ENCODE measurements around the gene FFAR1. TPM values are rescaled to one million over a fixed set of nuclear protein-coding genes. Genes with fewer than 3 reads are reported as not detected.

Gene FFAR1
- total and polyA plus RNA-seq, 2 donors (not counting 1 experiment from before 2014, with no cell fraction given) = 3.0 to 17.9 TPM

DNA sequence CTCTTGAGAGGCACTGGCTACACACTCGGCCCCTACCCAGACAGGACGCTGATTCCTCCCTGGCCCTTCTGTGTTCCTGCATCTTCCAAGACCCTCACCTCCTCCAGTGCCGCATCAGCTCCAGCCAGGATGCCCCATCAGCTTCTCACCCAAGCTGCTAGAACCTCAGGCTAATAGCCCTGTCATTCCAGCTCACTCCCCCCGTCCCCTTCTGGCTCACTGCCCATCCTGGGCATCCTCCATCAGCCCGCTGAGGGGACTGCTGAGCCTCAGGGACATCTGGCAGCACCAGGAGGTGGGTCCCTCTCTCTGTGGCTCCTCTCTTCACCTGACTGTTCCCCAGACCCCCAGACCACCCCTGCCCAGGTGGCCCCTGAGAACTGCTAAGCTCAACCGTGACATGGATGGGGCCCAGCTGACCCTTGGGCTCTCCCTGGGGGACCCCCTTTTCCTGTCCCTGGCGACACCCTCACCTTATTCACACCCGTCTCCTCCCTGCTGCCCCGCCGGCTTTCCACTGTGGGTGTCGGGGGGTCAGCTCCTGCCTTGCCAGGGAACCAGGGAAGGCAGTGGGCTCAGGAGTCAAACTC lies 15.4 kb downstream of the FFAR1 start:
- intact Hi-C loops (cut with micrococcal nuclease) = no loop called here
- Histone ChIP-seq H3K4me2 (replicated peaks; ENCODE audit: low read depth, low read length, poor library complexity, severe bottlenecking) (no peak overlapping the region), H3K27ac (ENCODE audit: low read length in 2 of 2) (no peak overlapping the region), H3K79me2 (ENCODE audit: control insufficient read depth, insufficient read depth, low read length) (no peaks in the 10 kb centered on the region), H2AFZ (ENCODE audit: insufficient read depth, low read depth, low read length, poor library complexity, severe bottlenecking) (no peak overlapping the region), H3K4me1 (ENCODE audit: control insufficient read depth in 2 of 2, insufficient read depth in 2 of 2, low read length in 2 of 2) (no peaks in the 10 kb centered on the region), H3K27me3 (replicated peaks in 1 of 4; ENCODE audit: control extremely low read depth in 1 of 4, control insufficient read depth in 3 of 4, insufficient read depth in 4 of 4, low read length in 3 of 4) (peaks cover 0 to 10% (median 0%) of the 10 kb centered on the region in 4 experiments), H3K4me3 (ENCODE audit: control extremely low read depth in 1 of 5, extremely low read depth in 1 of 5, insufficient read depth in 1 of 5, low read depth in 2 of 5, low read length in 4 of 5) (no peak overlapping the region), H4K20me1 (ENCODE audit: control insufficient read depth, insufficient read depth, low read length, poor library complexity, severe bottlenecking) (no peaks in the 10 kb centered on the region), H3K9me3 (ENCODE audit: control extremely low read depth in 1 of 3, control insufficient read depth in 2 of 3, insufficient read depth in 1 of 3, low read length in 2 of 3) (no peaks in the 10 kb centered on the region), H3K36me3 (replicated peaks in 1 of 2; ENCODE audit: control extremely low read depth in 1 of 2, control insufficient read depth in 1 of 2, extremely low read depth in 1 of 2, insufficient read depth in 2 of 2, low read length in 1 of 2) (no peaks in the 10 kb centered on the region), H3K9ac (ENCODE audit: low read length) (no peak overlapping the region)
- no peak overlapping the region for H3K4me3 Mint-ChIP-seq
- H3K27me3 Mint-ChIP-seq = peaks cover 6% of the 10 kb centered on the region
- peaks cover 1% of the 10 kb centered on the region for H3K4me1 Mint-ChIP-seq
- TF ChIP-seq EZH2 (IDR thresholded peaks at IDR 0.05; ENCODE audit: borderline replicate concordance, insufficient read depth, low read depth, low read length, poor library complexity, severe bottlenecking) = no peak
- TF ChIP-seq, protein P1, sequence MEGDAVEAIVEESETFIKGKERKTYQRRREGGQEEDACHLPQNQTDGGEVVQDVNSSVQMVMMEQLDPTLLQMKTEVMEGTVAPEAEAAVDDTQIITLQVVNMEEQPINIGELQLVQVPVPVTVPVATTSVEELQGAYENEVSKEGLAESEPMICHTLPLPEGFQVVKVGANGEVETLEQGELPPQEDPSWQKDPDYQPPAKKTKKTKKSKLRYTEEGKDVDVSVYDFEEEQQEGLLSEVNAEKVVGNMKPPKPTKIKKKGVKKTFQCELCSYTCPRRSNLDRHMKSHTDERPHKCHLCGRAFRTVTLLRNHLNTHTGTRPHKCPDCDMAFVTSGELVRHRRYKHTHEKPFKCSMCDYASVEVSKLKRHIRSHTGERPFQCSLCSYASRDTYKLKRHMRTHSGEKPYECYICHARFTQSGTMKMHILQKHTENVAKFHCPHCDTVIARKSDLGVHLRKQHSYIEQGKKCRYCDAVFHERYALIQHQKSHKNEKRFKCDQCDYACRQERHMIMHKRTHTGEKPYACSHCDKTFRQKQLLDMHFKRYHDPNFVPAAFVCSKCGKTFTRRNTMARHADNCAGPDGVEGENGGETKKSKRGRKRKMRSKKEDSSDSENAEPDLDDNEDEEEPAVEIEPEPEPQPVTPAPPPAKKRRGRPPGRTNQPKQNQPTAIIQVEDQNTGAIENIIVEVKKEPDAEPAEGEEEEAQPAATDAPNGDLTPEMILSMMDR (IDR thresholded peaks at IDR 0.05) = no peak
- POLR2A ChIA-PET = no interaction called here
- 90% methylated on average over 10 of the region's 11 CpGs for WGBS (ENCODE audit: insufficient coverage)
- CTCF ChIA-PET = no interaction called here
- no peak overlapping the region for H3K27ac Mint-ChIP-seq
- no peaks in the 10 kb centered on the region for H3K9me3 Mint-ChIP-seq (ENCODE audit: insufficient read depth)
- ATAC-seq (ENCODE audit: low read depth) = no peak
- DNase-seq = no peak

DNA sequence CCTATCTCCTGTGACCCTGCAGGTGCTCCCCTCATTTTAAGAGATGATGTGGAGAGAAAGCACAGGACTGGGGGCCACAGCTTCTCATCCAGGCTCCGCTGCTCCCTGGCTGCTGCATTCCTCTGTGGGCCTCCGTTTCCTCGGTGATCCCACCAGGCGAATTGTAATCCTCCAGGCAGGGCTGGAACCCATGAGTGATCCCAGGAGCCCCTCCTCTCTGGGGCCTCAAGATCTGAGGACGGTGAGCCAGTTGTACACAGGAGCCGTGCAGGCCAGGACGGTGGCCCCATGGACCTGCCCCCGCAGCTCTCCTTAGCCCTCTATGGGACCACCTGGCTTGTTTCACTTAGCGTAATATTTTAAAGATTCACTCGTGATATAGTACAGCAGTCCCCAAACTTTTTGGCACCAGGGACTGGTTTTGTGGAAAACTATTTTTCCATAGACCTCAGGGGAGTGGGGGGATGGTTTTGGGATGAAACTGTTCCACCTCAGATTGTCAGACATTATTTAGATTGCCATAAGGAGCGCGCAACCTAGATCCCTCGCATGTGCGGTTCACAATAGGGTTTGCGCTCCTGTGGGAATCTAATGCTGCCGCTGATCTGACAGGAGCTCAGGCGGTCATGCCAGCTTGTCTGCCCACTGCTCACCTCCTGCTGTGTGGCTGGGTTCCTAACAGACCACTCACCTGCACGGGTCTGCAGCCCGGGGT lies 16.2 kb downstream of the FFAR1 start:
- TF ChIP-seq, protein P1 (IDR thresholded peaks at IDR 0.05) = no peak
- no peak for TF ChIP-seq EZH2 (IDR thresholded peaks at IDR 0.05; ENCODE audit: borderline replicate concordance, insufficient read depth, low read depth, low read length, poor library complexity, severe bottlenecking)
- ChIA-PET CTCF (no interaction called here), POLR2A (no interaction called here)
- H3K79me2 ChIP-seq (ENCODE audit: control insufficient read depth, insufficient read depth, low read length) = no peaks in the 10 kb centered on the region
- H3K9ac ChIP-seq (ENCODE audit: low read length) = no peak overlapping the region
- peaks cover 0 to 8% (median 0%) of the 10 kb centered on the region in 4 experiments for H3K27me3 ChIP-seq (replicated peaks in 1 of 4; ENCODE audit: control extremely low read depth in 1 of 4, control insufficient read depth in 3 of 4, insufficient read depth in 4 of 4, low read length in 3 of 4)
- H3K4me3 ChIP-seq (ENCODE audit: control extremely low read depth in 1 of 5, extremely low read depth in 1 of 5, insufficient read depth in 1 of 5, low read depth in 2 of 5, low read length in 4 of 5) = no peak overlapping the region
- no peaks in the 10 kb centered on the region for H3K36me3 ChIP-seq (replicated peaks in 1 of 2; ENCODE audit: control extremely low read depth in 1 of 2, control insufficient read depth in 1 of 2, extremely low read depth in 1 of 2, insufficient read depth in 2 of 2, low read length in 1 of 2)
- no peaks in the 10 kb centered on the region for H4K20me1 ChIP-seq (ENCODE audit: control insufficient read depth, insufficient read depth, low read length, poor library complexity, severe bottlenecking)
- H3K27ac Mint-ChIP-seq = no peak overlapping the region
- H3K4me2 ChIP-seq (replicated peaks; ENCODE audit: low read depth, low read length, poor library complexity, severe bottlenecking) = no peak overlapping the region
- intact Hi-C loops (cut with micrococcal nuclease) = no loop called here
- H3K4me1 Mint-ChIP-seq = no peaks in the 10 kb centered on the region
- no peak for ATAC-seq (ENCODE audit: low read depth)
- peaks cover 0 to 1% (median 0%) of the 10 kb centered on the region in 3 donors for H3K9me3 ChIP-seq (ENCODE audit: control extremely low read depth in 1 of 3, control insufficient read depth in 2 of 3, insufficient read depth in 1 of 3, low read length in 2 of 3)
- no peaks in the 10 kb centered on the region for H3K9me3 Mint-ChIP-seq (ENCODE audit: insufficient read depth)
- peaks cover 3% of the 10 kb centered on the region for H3K27me3 Mint-ChIP-seq
- no peak overlapping the region for H2AFZ ChIP-seq (ENCODE audit: insufficient read depth, low read depth, low read length, poor library complexity, severe bottlenecking)
- no peak overlapping the region for H3K27ac ChIP-seq (ENCODE audit: low read length in 2 of 2)
- H3K4me3 Mint-ChIP-seq = no peak overlapping the region
- no peaks in the 10 kb centered on the region for H3K4me1 ChIP-seq (ENCODE audit: control insufficient read depth in 2 of 2, insufficient read depth in 2 of 2, low read length in 2 of 2)
- DNase-seq = no peak
- 93% methylated on average over 16 of the region's 19 CpGs for WGBS (ENCODE audit: insufficient coverage)
